ENCODE data around the gene VSTM2B.

VSTM2B gene

DNA sequence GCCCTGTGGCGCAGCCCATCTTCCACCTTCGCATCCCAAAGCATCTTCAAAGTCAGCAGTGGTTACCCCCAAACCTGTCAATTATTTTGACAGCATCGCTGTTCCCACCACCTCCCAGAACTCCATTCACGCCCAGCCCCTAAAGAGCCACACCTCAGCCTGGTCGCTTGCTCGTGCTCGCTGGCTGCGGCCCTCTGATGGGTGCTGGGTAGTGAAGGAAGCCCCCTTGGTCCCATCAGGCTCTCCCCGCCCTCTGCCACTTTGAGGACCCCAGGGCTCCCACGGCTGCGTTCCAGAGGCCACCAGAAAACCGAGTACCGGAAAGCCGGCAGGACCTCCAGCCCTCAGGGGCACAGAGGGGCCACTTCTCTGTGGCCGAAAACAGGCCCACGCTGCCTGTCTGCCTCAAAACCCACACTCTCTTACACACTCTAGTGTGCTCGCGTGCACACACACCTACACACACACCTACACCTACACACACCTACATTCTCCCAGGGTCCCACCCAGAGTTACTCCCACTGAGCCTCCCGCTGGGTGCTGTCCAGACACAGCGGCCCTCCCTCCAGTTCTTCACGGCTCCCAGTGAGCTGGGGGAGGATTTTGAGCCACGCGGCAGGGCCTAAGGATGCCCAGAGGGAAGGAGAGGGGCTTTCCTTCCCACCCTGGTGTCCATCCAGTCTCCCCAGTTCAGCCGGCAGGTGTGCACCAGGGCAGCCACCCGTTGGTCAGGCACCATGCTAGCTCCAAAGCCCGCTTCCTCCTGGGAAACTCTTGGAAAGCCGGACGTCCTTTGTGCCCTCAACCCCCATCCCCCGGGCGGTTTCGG is 1.9 kb downstream of the VSTM2B start:
- H3K4me2 ChIP-seq (ENCODE audit: low read depth, low read length), result peak overlapping the region; percentile 15; the same call in 1 of the 2 replicates
- no peaks in the 10 kb centered on the region for H3K9me2 ChIP-seq (replicated peaks; ENCODE audit: insufficient read depth, low read length)
- no peak overlapping the region for H3K27ac ChIP-seq (ENCODE audit: low read length)
- H2AFZ ChIP-seq (ENCODE audit: low read length), result no peak overlapping the region
- peaks cover 27% of the 10 kb centered on the region for H3K27me3 ChIP-seq (replicated peaks; ENCODE audit: insufficient read depth, low read length)
- no peaks in the 10 kb centered on the region for H3K4me1 ChIP-seq (ENCODE audit: low read length)
- TF ChIP-seq EZH2 (optimal IDR thresholded peaks at IDR 0.05; ENCODE audit: low read depth, low read length) (no peak), EZH2phosphoT487 (IDR thresholded peaks at IDR 0.05; ENCODE audit: low read length) (no peak), CTCF (IDR thresholded peaks at IDR 0.05; ENCODE audit: low read length) (no peak)
- no peaks in the 10 kb centered on the region for H4K20me1 ChIP-seq (ENCODE audit: insufficient read depth, low read length)
- no peaks in the 10 kb centered on the region for H3K9me3 ChIP-seq (replicated peaks; ENCODE audit: insufficient read depth, low read length)
- H3K36me3 ChIP-seq (replicated peaks; ENCODE audit: insufficient read depth, low read length), result no peaks in the 10 kb centered on the region
- no peaks in the 10 kb centered on the region for H3K79me2 ChIP-seq (ENCODE audit: low read length)
- H3F3A ChIP-seq (ENCODE audit: insufficient read depth, low read length), result no peaks in the 10 kb centered on the region
- DNase-seq, result no peak
- H3K9ac ChIP-seq (ENCODE audit: low read length), result no peak overlapping the region
- no peak overlapping the region; the same call in 1 of the 2 replicates for H3K4me3 ChIP-seq (ENCODE audit: low read length)

GRCh38 chr19:29528350-29528945 is 2.7 kb downstream of the VSTM2B start:
- no peak overlapping the region; the same call in 1 of the 2 replicates for H3K4me3 ChIP-seq (ENCODE audit: low read length)

GRCh38 chr19:29528946-29529645 is 3.3 kb downstream of the VSTM2B start:
- no peaks in the 10 kb centered on the region for H3F3A ChIP-seq (ENCODE audit: insufficient read depth, low read length)
- no peaks in the 10 kb centered on the region for H3K4me1 ChIP-seq (ENCODE audit: low read length)
- H3K79me2 ChIP-seq (ENCODE audit: low read length), result no peaks in the 10 kb centered on the region
- H3K27me3 ChIP-seq (replicated peaks; ENCODE audit: insufficient read depth, low read length), result peaks cover 32% of the 10 kb centered on the region
- DNase-seq, result no peak
- no peaks in the 10 kb centered on the region for H3K9me2 ChIP-seq (replicated peaks; ENCODE audit: insufficient read depth, low read length)
- H2AFZ ChIP-seq (ENCODE audit: low read length), result no peak overlapping the region
- no peaks in the 10 kb centered on the region for H3K36me3 ChIP-seq (replicated peaks; ENCODE audit: insufficient read depth, low read length)
- TF ChIP-seq EZH2 (optimal IDR thresholded peaks at IDR 0.05; ENCODE audit: low read depth, low read length), result no peak
- no peak for TF ChIP-seq CTCF (IDR thresholded peaks at IDR 0.05; ENCODE audit: low read length)
- TF ChIP-seq EZH2phosphoT487 (IDR thresholded peaks at IDR 0.05; ENCODE audit: low read length), result no peak
- H3K9me3 ChIP-seq (replicated peaks; ENCODE audit: insufficient read depth, low read length), result no peaks in the 10 kb centered on the region
- no peaks in the 10 kb centered on the region for H4K20me1 ChIP-seq (ENCODE audit: insufficient read depth, low read length)
- no peak overlapping the region for H3K27ac ChIP-seq (ENCODE audit: low read length)
- no peak overlapping the region for H3K9ac ChIP-seq (ENCODE audit: low read length)
- H3K4me3 ChIP-seq (ENCODE audit: low read length), result no peak overlapping the region; the same call in 1 of the 2 replicates
- peak overlapping the region; percentile 15; the same call in 1 of the 2 replicates for H3K4me2 ChIP-seq (ENCODE audit: low read depth, low read length)

More at GRCh38 chr19:29528350-29528945, 2.7 kb downstream of the VSTM2B start:
- Histone ChIP-seq H3K36me3 (replicated peaks; ENCODE audit: insufficient read depth, low read length) (no peaks in the 10 kb centered on the region), H3K27me3 (replicated peaks; ENCODE audit: insufficient read depth, low read length) (peaks cover 27% of the 10 kb centered on the region), H3F3A (ENCODE audit: insufficient read depth, low read length) (no peaks in the 10 kb centered on the region), H3K9ac (ENCODE audit: low read length) (no peak overlapping the region), H3K9me2 (replicated peaks; ENCODE audit: insufficient read depth, low read length) (no peaks in the 10 kb centered on the region), H3K9me3 (replicated peaks; ENCODE audit: insufficient read depth, low read length) (no peaks in the 10 kb centered on the region), H3K4me1 (ENCODE audit: low read length) (no peaks in the 10 kb centered on the region), H4K20me1 (ENCODE audit: insufficient read depth, low read length) (no peaks in the 10 kb centered on the region), H3K4me2 (ENCODE audit: low read depth, low read length) (peak overlapping the region; percentile 15; the same call in 1 of the 2 replicates), H2AFZ (ENCODE audit: low read length) (no peak overlapping the region), H3K79me2 (ENCODE audit: low read length) (no peaks in the 10 kb centered on the region), H3K27ac (ENCODE audit: low read length) (no peak overlapping the region)
- TF ChIP-seq EZH2phosphoT487 (IDR thresholded peaks at IDR 0.05; ENCODE audit: low read length) (no peak), CTCF (IDR thresholded peaks at IDR 0.05; ENCODE audit: low read length) (peak; percentile 60), EZH2 (optimal IDR thresholded peaks at IDR 0.05; ENCODE audit: low read depth, low read length) (no peak)
- peak; percentile 54 for DNase-seq
